Measurements from ENCODE around the gene CADPS2.

CADPS2 gene

GRCh38 chr7:122403113-122403512 is 483.1 kb downstream of the CADPS2 start:
- Histone ChIP-seq H3K79me2 (ENCODE audit: insufficient read depth, low read length) (no peaks in the 10 kb centered on the region), H3K4me2 (ENCODE audit: low read depth, low read length, poor library complexity, severe bottlenecking) (no peak overlapping the region), H3K4me3 (ENCODE audit: insufficient read depth, low read length, poor library complexity, severe bottlenecking) (no peak overlapping the region), H3K36me3 (ENCODE audit: low read length) (no peaks in the 10 kb centered on the region), H3K9me3 (ENCODE audit: insufficient read depth, low read length) (no peaks in the 10 kb centered on the region), H3K27me3 (ENCODE audit: low read length) (no peaks in the 10 kb centered on the region), H3K9ac (ENCODE audit: low read length) (no peak overlapping the region), H3F3A (ENCODE audit: insufficient read depth) (no peaks in the 10 kb centered on the region), H2AFZ (ENCODE audit: low read depth, low read length, severe bottlenecking) (no peak overlapping the region), H3K27ac (ENCODE audit: low read depth, low read length) (no peak overlapping the region), H3K9me2 (replicated peaks; ENCODE audit: insufficient read depth, low read length) (no peaks in the 10 kb centered on the region), H4K20me1 (ENCODE audit: low read depth, low read length) (no peaks in the 10 kb centered on the region)
- no peak for TF ChIP-seq CTCF (IDR thresholded peaks at IDR 0.05; ENCODE audit: insufficient read depth, low read length, poor library complexity, severe bottlenecking)
- TF ChIP-seq EZH2phosphoT487 (conservative IDR thresholded peaks at IDR 0.05; ENCODE audit: low read length), result no peak

GRCh38 chr7:122402235-122402634 is 484.0 kb downstream of the CADPS2 start:
- no peak overlapping the region for H3K4me3 ChIP-seq (ENCODE audit: insufficient read depth, low read length, poor library complexity, severe bottlenecking)
- H3K9ac ChIP-seq (ENCODE audit: low read length), result no peak overlapping the region
- no peak overlapping the region for H3K27ac ChIP-seq (ENCODE audit: low read depth, low read length)
- no peaks in the 10 kb centered on the region for H3F3A ChIP-seq (ENCODE audit: insufficient read depth)
- H4K20me1 ChIP-seq (ENCODE audit: low read depth, low read length), result no peaks in the 10 kb centered on the region
- no peaks in the 10 kb centered on the region for H3K9me3 ChIP-seq (ENCODE audit: insufficient read depth, low read length)
- no peak overlapping the region for H2AFZ ChIP-seq (ENCODE audit: low read depth, low read length, severe bottlenecking)
- no peaks in the 10 kb centered on the region for H3K27me3 ChIP-seq (ENCODE audit: low read length)
- no peaks in the 10 kb centered on the region for H3K79me2 ChIP-seq (ENCODE audit: insufficient read depth, low read length)
- TF ChIP-seq EZH2phosphoT487 (conservative IDR thresholded peaks at IDR 0.05; ENCODE audit: low read length) (no peak), CTCF (IDR thresholded peaks at IDR 0.05; ENCODE audit: insufficient read depth, low read length, poor library complexity, severe bottlenecking) (no peak)
- no peak overlapping the region for H3K4me2 ChIP-seq (ENCODE audit: low read depth, low read length, poor library complexity, severe bottlenecking)
- H3K36me3 ChIP-seq (ENCODE audit: low read length), result no peaks in the 10 kb centered on the region
- H3K9me2 ChIP-seq (replicated peaks; ENCODE audit: insufficient read depth, low read length), result no peaks in the 10 kb centered on the region

- Histone ChIP-seq H2AFZ (ENCODE audit: low read depth, low read length, severe bottlenecking) (no peak overlapping the region), H4K20me1 (ENCODE audit: low read depth, low read length) (no peaks in the 10 kb centered on the region), H3K9ac (ENCODE audit: low read length) (no peak overlapping the region), H3F3A (ENCODE audit: insufficient read depth) (no peaks in the 10 kb centered on the region), H3K27me3 (ENCODE audit: low read length) (no peaks in the 10 kb centered on the region), H3K79me2 (ENCODE audit: insufficient read depth, low read length) (no peaks in the 10 kb centered on the region), H3K27ac (ENCODE audit: low read depth, low read length) (no peak overlapping the region), H3K9me3 (ENCODE audit: insufficient read depth, low read length) (no peaks in the 10 kb centered on the region), H3K4me3 (ENCODE audit: insufficient read depth, low read length, poor library complexity, severe bottlenecking) (no peak overlapping the region), H3K9me2 (replicated peaks; ENCODE audit: insufficient read depth, low read length) (no peaks in the 10 kb centered on the region; the same call in 1 of the 2 replicates), H3K36me3 (ENCODE audit: low read length) (no peaks in the 10 kb centered on the region), H3K4me2 (ENCODE audit: low read depth, low read length, poor library complexity, severe bottlenecking) (no peak overlapping the region)
- TF ChIP-seq EZH2phosphoT487 (conservative IDR thresholded peaks at IDR 0.05; ENCODE audit: low read length) (no peak), CTCF (IDR thresholded peaks at IDR 0.05; ENCODE audit: insufficient read depth, low read length, poor library complexity, severe bottlenecking) (no peak)
Observed at GRCh38 chr7:122397381-122397780, 488.9 kb downstream of the CADPS2 start.
